Measurements from ENCODE around the gene RTN4R.
"Not testable (repeated sequence)": the region's sequence is repeated elsewhere in the genome, so short reads cannot be mapped to it uniquely, and the experiment has no call there.

RTN4R gene

GRCh38 chr22:20265772-20266666, 2.1 kb downstream of the RTN4R start:
- DNase-seq (ENCODE audit: low read depth); H3K4me3 ChIP-seq (ENCODE audit: low read length); H3K36me3 ChIP-seq (ENCODE audit: control insufficient read depth, insufficient read depth, low read length, severe bottlenecking); H3K4me1 ChIP-seq (ENCODE audit: control insufficient read depth, insufficient read depth, low read length); H3K9me3 ChIP-seq (ENCODE audit: control insufficient read depth, low read length); H3K9ac ChIP-seq (ENCODE audit: low read length): not testable (repeated sequence)
- H3K27me3 ChIP-seq (replicated peaks; ENCODE audit: control insufficient read depth, insufficient read depth, low read length): peaks cover 14% of the 10 kb centered on the region

DNA sequence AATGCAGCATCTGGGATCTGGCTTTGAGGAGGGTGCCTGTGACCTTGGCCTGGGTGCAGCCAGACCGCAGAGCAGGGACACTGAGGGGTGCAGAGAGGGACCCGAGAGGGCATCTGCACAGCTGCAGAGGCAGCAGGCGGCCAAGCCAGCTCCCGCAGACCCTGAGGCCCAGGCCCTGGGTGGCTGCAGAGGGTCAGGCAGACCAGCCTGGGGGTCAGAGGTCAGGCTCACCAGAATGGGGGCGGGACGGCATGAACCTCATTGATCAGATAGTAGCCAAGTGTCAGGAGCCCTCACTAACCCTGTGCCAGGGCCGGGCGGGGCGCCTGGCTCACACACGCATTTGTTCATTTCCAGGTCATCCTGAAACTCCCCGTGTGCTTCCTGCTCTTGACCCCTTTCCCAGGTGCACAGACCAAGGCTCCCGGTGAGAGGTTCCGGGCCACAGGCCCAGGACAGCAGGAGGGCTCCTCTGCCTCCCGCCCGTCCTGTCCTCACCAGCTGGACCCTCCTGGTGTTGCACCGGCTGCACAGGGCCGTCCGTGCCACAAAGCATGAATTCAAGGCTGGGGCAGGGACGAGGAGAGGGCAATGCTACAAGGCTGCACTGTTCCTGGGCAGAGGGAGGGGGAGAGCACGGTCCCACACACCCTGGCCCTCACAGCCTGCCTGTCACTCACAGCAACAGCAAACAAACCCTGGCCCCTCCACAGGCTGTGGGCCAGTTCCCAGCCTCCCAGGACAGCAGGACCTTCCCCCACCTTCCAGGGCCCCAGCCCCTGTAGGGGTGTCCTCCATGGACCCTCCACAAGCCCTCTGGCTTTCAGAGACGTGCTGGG, 3.3 kb downstream of the RTN4R start:
- Histone ChIP-seq H3K9me3 (ENCODE audit: control insufficient read depth, low read length) (no peaks in the 10 kb centered on the region), H3K9ac (ENCODE audit: low read length) (no peak overlapping the region), H3K27me3 (replicated peaks; ENCODE audit: control insufficient read depth, insufficient read depth, low read length) (peaks cover 24% of the 10 kb centered on the region), H3K36me3 (ENCODE audit: control insufficient read depth, insufficient read depth, low read length, severe bottlenecking) (no peaks in the 10 kb centered on the region), H3K4me3 (ENCODE audit: low read length) (no peak overlapping the region), H3K4me1 (ENCODE audit: control insufficient read depth, insufficient read depth, low read length) (no peaks in the 10 kb centered on the region)
- no peak for DNase-seq (ENCODE audit: low read depth)

DNA sequence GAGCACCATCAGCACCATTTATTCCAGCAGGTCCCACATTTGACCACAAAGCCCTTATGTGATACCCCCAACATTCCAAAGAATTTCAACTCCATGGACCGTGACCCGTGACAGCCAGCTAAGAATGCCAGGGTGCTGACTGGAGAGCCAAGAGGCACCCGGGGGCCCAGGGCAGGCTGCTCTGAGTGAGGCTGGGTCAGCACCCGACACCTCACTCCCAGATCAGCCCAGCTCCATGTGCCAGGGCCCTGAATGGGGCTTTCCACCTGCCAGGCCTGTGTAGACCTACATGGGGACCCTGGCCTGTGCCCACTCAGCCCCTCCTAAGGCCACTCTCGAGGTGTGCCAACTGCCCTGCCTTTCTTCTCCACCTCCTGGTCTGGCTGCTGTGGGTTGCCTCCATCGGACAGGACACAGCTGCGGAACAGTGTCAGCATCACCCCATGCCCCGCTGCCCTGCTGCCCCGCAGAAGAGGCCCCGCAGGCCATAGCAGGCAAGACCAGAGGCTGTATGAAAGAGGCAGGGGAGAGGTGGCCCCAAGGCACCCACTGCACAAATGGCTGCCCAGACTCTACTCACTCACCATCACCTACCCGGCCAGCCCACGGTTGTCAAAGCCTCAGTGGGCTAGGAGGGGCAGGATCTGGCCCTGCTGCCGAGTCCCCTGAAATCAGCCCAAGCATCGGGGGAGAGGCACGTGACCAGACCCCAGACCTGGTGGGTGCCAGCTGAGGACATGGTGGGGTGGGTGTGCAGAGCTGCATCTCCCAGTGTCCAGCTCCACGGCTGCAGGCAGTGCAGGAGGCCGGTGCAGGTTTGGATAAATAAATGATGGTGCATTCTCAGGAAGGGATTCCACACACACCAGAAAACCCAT, 4.5 kb downstream of the RTN4R start:
- not testable (repeated sequence) for H3K4me3 ChIP-seq (ENCODE audit: low read length); H3K9ac ChIP-seq (ENCODE audit: low read length); H3K9me3 ChIP-seq (ENCODE audit: control insufficient read depth, low read length); DNase-seq (ENCODE audit: low read depth); H3K36me3 ChIP-seq (ENCODE audit: control insufficient read depth, insufficient read depth, low read length, severe bottlenecking); H3K4me1 ChIP-seq (ENCODE audit: control insufficient read depth, insufficient read depth, low read length)
- H3K27me3 ChIP-seq (replicated peaks; ENCODE audit: control insufficient read depth, insufficient read depth, low read length): peaks cover 26% of the 10 kb centered on the region

DNA sequence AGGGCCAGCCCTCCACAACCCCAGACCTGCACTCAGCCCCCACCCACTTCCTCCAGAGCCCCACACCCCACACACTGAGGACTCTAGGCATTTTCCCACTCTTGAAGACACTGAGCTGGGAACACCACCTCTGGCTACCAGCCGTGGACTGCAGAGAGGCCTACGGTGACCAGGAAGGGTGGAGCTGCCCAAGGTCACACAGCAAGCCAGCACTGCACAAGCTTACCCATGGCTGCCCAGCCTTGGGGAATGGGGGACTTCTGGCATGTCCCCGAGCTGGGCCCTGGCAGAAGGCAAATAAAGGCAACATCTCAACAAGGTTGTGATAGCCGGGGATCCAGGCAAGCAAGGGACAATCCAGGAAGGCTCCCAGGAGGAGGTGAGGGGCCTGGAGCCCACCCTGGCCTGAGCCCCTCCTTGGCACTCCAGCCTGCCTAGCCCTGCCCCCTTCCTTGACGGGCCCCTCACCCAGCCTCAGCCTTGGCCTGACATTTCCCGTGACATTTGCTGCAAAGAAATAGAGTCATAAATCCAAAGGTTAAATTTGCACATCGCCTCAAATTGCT, 5.5 kb downstream of the RTN4R start:
- H3K4me1 ChIP-seq (ENCODE audit: control insufficient read depth, insufficient read depth, low read length): no peaks in the 10 kb centered on the region
- peaks cover 24% of the 10 kb centered on the region for H3K27me3 ChIP-seq (replicated peaks; ENCODE audit: control insufficient read depth, insufficient read depth, low read length)
- no peak for DNase-seq (ENCODE audit: low read depth)
- H3K9me3 ChIP-seq (ENCODE audit: control insufficient read depth, low read length): no peaks in the 10 kb centered on the region
- H3K9ac ChIP-seq (ENCODE audit: low read length): no peak overlapping the region
- H3K36me3 ChIP-seq (ENCODE audit: control insufficient read depth, insufficient read depth, low read length, severe bottlenecking): no peaks in the 10 kb centered on the region
- no peak overlapping the region for H3K4me3 ChIP-seq (ENCODE audit: low read length)

DNA sequence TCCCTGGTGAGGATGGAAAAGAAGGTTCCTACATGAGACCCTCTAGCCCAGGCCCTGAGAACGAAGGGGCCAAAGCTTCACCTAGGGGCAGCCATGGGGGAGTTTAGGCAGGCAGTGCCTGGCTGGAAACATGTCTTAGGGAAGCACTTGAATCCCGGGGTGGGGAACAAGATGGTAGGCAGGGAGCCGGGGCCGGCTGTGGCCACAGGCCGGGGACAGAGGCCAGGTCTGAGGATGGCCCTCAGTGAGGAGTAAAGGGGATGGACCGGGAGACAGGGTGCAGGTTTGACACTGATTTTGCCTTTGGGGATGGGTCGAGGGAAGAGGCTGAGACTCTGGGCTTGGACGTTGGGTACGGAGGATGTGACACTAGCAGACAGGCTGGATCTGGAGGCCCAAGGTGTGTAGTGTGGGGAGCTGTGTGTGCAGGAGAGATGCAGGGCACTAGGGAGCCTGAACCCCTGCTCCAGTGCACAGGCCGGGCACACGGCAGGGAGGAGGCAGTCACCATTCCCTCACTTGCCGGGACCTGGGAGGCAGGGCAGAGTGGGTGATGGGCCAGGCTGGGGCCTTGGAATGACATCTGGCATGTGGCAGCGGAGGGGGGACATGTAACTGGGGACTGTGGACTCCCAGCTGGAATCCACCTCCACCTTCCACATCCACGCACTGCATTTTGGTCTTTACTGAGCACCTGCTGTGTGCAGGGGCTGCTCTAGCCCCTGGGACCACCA, 6.1 kb downstream of the RTN4R start:
- H3K4me3 ChIP-seq (ENCODE audit: low read length): no peak overlapping the region
- no peak for DNase-seq (ENCODE audit: low read depth)
- H3K9ac ChIP-seq (ENCODE audit: low read length): no peak overlapping the region
- H3K9me3 ChIP-seq (ENCODE audit: control insufficient read depth, low read length): no peaks in the 10 kb centered on the region
- H3K36me3 ChIP-seq (ENCODE audit: control insufficient read depth, insufficient read depth, low read length, severe bottlenecking): no peaks in the 10 kb centered on the region
- no peaks in the 10 kb centered on the region for H3K4me1 ChIP-seq (ENCODE audit: control insufficient read depth, insufficient read depth, low read length)
- peaks cover 24% of the 10 kb centered on the region for H3K27me3 ChIP-seq (replicated peaks; ENCODE audit: control insufficient read depth, insufficient read depth, low read length)

GRCh38 chr22:20260071-20260765, 7.9 kb downstream of the RTN4R start:
- H3K9ac ChIP-seq (ENCODE audit: low read length): no peak overlapping the region
- no peak for DNase-seq (ENCODE audit: low read depth)
- H3K4me3 ChIP-seq (ENCODE audit: low read length): no peak overlapping the region
- H3K36me3 ChIP-seq (ENCODE audit: control insufficient read depth, insufficient read depth, low read length, severe bottlenecking): no peaks in the 10 kb centered on the region
- no peaks in the 10 kb centered on the region for H3K9me3 ChIP-seq (ENCODE audit: control insufficient read depth, low read length)
- H3K4me1 ChIP-seq (ENCODE audit: control insufficient read depth, insufficient read depth, low read length): no peaks in the 10 kb centered on the region
- peaks cover 24% of the 10 kb centered on the region for H3K27me3 ChIP-seq (replicated peaks; ENCODE audit: control insufficient read depth, insufficient read depth, low read length)

- no peak overlapping the region for H3K4me3 ChIP-seq (ENCODE audit: low read length)
- no peak for DNase-seq (ENCODE audit: low read depth)
- H3K9ac ChIP-seq (ENCODE audit: low read length): no peak overlapping the region
- no peaks in the 10 kb centered on the region for H3K9me3 ChIP-seq (ENCODE audit: control insufficient read depth, low read length)
- no peaks in the 10 kb centered on the region for H3K36me3 ChIP-seq (ENCODE audit: control insufficient read depth, insufficient read depth, low read length, severe bottlenecking)
- peaks cover 24% of the 10 kb centered on the region for H3K27me3 ChIP-seq (replicated peaks; ENCODE audit: control insufficient read depth, insufficient read depth, low read length)
- no peaks in the 10 kb centered on the region for H3K4me1 ChIP-seq (ENCODE audit: control insufficient read depth, insufficient read depth, low read length)
Measured at GRCh38 chr22:20259327-20259688, 8.8 kb downstream of the RTN4R start.

- Histone ChIP-seq H3K27me3 (replicated peaks; ENCODE audit: control insufficient read depth, insufficient read depth, low read length) (peaks cover 24% of the 10 kb centered on the region), H3K4me3 (ENCODE audit: low read length) (no peak overlapping the region), H3K9me3 (ENCODE audit: control insufficient read depth, low read length) (no peaks in the 10 kb centered on the region), H3K36me3 (ENCODE audit: control insufficient read depth, insufficient read depth, low read length, severe bottlenecking) (no peaks in the 10 kb centered on the region), H3K9ac (ENCODE audit: low read length) (no peak overlapping the region), H3K4me1 (ENCODE audit: control insufficient read depth, insufficient read depth, low read length) (no peaks in the 10 kb centered on the region)
- no peak for DNase-seq (ENCODE audit: low read depth)
Measured at GRCh38 chr22:20258584-20259326, 9.4 kb downstream of the RTN4R start.

- Histone ChIP-seq H3K4me1 (ENCODE audit: control insufficient read depth, insufficient read depth, low read length) (no peaks in the 10 kb centered on the region), H3K9ac (ENCODE audit: low read length) (no peak overlapping the region), H3K9me3 (ENCODE audit: control insufficient read depth, low read length) (no peaks in the 10 kb centered on the region), H3K36me3 (ENCODE audit: control insufficient read depth, insufficient read depth, low read length, severe bottlenecking) (no peaks in the 10 kb centered on the region), H3K27me3 (replicated peaks; ENCODE audit: control insufficient read depth, insufficient read depth, low read length) (peaks cover 24% of the 10 kb centered on the region), H3K4me3 (ENCODE audit: low read length) (no peak overlapping the region)
- no peak for DNase-seq (ENCODE audit: low read depth)
Measured at GRCh38 chr22:20258021-20258299, 10.2 kb downstream of the RTN4R start.

All from adipocyte (in vitro differentiated cells).